H1 (cell line): ENCODE data around the gene ADAMTS6.

Experiments
- POLR2A ChIP-seq, 2 experiments: IDR thresholded peaks; 1 replicate in 1 of 2; 2 replicates in 1 of 2; pipeline ENCODE4 v1.6.1; 2011; ENCODE audit warnings: low read depth in 2 of 2, low read length in 2 of 2, mild to moderate bottlenecking in 2 of 2; ENCODE audit errors: control extremely low read depth in 1 of 2
- POLR2AphosphoS5 ChIP-seq: IDR thresholded peaks from 2 replicates; pipeline ENCODE4 v1.6.1; 2011; ENCODE audit warnings: low read depth, low read length
- SRF ChIP-seq: IDR thresholded peaks from 2 replicates; pipeline ENCODE4 v1.6.1; 2011; ENCODE audit warnings: mild to moderate bottlenecking, low read depth, low read length, moderate library complexity
- TF ChIP-seq, protein P1 (sequence below), 3 experiments: IDR thresholded peaks; 1 replicate in 2 of 3; 2 replicates in 1 of 3; pipeline versions ENCODE4 v1.5.1 to v1.6.1; 2011; ENCODE audit warnings: low read length in 3 of 3, mild to moderate bottlenecking in 3 of 3, inconsistent platforms in 2 of 3, low read depth in 1 of 3, moderate library complexity in 1 of 3; ENCODE audit not compliant: insufficient read depth in 1 of 3; ENCODE audit errors: control extremely low read depth in 1 of 3

DNA sequence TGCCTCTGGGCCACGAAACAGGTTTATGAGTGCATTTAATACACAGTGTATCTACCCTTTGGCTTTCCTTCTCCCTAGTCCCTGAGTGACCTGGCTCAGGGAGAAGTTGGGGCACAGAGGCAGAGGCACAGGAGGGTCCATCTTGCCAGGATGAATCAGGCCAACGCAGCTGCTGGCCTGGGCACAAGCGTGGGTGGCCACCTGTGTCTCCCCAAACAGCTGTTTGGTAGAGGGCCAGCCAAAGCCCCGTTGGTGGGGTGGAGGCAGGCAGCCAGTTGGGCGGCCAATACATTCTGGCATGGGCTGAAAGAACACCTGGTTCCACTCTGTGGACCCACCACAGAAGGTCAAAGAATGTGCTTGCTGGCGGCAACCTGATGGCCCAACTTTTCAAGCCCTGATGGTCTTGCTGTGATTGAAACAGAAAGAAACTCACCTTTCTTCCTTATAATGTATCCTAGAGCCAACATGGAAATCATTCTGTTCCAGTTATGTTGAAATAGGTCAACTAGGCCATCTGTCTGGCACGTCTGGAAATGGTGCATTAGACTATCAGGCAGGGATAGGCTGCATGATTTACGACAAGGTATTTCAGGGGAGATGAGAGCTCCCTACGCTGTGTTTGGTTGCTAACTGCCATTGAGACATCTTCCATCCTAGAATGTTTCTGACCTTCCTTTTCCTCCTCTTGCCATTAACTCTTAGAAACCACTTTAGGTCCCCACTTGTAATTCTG lies 337.4 kb downstream of the ADAMTS6 start:
- TF ChIP-seq SRF (no peak), POLR2A (IDR thresholded peaks at IDR 0.05; ENCODE audit: control extremely low read depth in 1 of 2, low read depth in 2 of 2, low read length in 2 of 2) (no peak), POLR2AphosphoS5 (no peak)
- TF ChIP-seq, protein P1, sequence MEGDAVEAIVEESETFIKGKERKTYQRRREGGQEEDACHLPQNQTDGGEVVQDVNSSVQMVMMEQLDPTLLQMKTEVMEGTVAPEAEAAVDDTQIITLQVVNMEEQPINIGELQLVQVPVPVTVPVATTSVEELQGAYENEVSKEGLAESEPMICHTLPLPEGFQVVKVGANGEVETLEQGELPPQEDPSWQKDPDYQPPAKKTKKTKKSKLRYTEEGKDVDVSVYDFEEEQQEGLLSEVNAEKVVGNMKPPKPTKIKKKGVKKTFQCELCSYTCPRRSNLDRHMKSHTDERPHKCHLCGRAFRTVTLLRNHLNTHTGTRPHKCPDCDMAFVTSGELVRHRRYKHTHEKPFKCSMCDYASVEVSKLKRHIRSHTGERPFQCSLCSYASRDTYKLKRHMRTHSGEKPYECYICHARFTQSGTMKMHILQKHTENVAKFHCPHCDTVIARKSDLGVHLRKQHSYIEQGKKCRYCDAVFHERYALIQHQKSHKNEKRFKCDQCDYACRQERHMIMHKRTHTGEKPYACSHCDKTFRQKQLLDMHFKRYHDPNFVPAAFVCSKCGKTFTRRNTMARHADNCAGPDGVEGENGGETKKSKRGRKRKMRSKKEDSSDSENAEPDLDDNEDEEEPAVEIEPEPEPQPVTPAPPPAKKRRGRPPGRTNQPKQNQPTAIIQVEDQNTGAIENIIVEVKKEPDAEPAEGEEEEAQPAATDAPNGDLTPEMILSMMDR (IDR thresholded peaks at IDR 0.05; ENCODE audit: control extremely low read depth in 1 of 3, insufficient read depth in 1 of 3, low read depth in 1 of 3, low read length in 3 of 3), result no peak
